Medulla oblongata (tissue), 1 donor: ENCODE measurements around the gene DSCAML1.

ENCODE experiments used
- DNase-seq: peaks from one replicate; pipeline ENCODE4 v3.0.0-alpha.2; 2015; ENCODE audit errors: extremely low spot score

Gene DSCAML1

GRCh38 chr11:117585631-117586030, 211.4 kb downstream of the DSCAML1 start:
- no peak for DNase-seq

- DNase-seq: no peak
These were observed 212.8 kb downstream of the DSCAML1 start for GRCh38 chr11:117584056-117584830.

GRCh38 chr11:117583063-117583801, 213.8 kb downstream of the DSCAML1 start:
- peak; percentile 49 for DNase-seq

- no peak for DNase-seq
These were observed 214.6 kb downstream of the DSCAML1 start for GRCh38 chr11:117582433-117582832.

DNA sequence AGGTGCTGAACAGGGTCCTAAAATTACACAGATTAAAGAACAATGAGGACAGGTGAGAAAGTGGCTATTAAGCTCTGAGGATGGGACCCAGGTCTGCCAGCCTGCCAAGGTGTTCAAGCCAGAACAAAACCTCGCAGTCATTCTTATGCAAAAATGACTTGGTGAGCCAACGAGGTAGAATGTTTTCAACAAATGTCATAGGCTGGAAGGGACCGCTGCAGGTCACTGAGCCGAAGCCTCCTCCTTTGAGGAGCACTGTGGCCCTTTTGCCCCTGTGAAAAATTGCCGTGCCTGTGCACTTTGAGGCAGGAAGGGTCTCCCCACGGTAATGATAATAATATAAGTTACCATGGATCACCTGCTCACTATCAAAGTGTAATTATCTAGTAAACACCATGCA, 216.2 kb downstream of the DSCAML1 start:
- DNase-seq: no peak

DNA sequence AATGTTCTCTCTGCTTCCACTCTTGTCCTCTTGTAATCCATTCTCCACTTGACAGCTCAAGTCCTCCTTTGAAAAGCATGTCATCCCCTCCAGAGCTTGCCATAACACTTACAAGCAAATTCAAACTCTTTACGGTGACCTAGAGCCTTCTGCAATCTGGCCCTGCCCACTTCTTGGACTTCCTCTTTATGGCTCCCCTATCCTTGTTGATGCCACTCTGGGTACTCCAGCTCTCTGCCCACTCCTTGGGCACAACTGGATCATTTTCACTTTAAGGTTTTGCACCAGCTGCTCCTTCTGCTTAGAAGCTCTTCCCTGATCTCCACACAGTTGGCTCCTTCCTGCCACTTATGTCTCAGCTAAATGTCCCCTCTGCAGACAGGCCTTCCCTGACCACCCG, 217.9 kb downstream of the DSCAML1 start:
- DNase-seq: no peak

DNA sequence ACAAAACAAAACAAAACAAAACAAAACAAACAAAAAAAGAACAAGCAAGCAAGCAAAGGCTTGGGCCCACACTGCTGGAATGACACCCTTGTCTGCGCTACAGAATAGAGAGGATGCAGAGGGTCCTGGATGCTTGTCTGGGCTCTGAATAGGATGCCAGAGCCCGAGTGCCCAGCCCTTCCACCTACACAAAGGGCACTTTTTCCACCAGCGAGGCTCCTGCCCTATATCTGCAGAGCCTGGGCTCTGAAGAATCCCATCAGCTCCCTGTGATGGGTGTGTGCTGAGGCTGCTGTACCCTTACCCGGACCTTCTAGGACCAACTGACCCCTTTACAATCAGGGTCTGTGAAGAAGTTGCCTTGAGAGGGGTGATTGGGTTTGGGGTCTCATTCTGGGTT, 221.2 kb downstream of the DSCAML1 start:
- no peak for DNase-seq

- DNase-seq: no peak
These were observed 222.5 kb downstream of the DSCAML1 start for GRCh38 chr11:117574551-117574950.

GRCh38 chr11:117573326-117573725, 223.7 kb downstream of the DSCAML1 start:
- no peak for DNase-seq

- no peak for DNase-seq
These were observed 224.3 kb downstream of the DSCAML1 start for GRCh38 chr11:117572671-117573070.

GRCh38 chr11:117572129-117572528, 224.9 kb downstream of the DSCAML1 start:
- no peak for DNase-seq

- DNase-seq: peak; percentile 46
These were observed 226.3 kb downstream of the DSCAML1 start for GRCh38 chr11:117570701-117571100.

DNA sequence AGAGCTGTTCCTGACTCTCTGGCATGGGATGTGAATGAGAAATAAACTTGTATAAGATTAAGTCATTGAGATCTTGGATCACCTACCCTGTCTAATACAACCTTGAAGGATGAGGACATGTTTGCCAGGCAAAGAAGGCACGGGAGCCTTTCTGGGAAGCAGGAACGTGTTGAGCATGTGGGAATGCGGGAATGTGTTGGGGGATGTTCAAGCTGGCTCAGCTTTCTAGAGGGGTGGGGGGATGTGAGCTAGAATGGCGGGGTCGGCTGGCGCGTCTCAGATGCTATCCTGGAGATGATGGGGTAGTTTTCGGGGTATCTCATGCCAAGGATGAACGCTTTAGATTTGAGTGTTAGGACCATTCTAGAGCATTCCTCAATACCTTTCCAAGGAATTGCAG, 227.1 kb downstream of the DSCAML1 start:
- DNase-seq: no peak

DNA sequence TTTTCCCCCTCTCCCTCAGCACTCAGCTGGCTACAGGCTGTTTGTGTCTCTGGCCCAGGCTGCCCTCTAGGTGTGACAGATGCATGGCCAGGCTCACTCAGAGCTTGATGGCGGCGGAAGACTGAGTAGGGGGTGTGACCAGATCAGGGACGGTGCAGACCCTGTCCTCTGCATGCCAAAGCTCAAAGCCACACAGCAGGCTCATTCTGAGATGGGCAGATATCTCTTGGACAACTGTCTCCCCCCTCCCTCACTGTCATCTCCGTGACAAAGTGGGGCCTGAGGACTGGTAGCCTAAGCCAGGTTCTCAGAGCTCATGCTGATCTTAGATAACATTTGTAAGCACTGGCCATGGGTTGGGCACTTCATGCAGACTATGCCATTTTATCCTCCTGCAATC, 231.3 kb downstream of the DSCAML1 start:
- no peak for DNase-seq

DNA sequence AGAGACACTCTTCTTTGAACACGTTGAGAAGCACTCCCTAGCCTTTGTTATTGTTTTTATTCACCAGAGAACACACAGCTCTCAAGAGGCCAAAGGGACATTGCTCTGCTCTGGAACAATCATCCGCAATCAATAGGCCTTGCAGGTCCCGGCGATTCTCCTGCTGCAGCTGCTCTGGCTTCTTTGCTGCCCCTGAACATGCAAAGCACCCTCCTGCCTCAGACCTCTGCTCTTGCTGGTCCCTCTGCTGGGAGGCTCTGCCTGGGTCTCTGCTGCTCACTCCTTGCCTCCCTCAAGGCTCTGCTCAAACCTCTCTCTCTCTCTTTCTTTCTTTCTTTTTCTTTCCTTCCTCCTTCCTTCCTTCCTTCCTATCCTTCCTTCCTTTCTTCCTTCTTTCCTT, 232.7 kb downstream of the DSCAML1 start:
- no peak for DNase-seq

DNA sequence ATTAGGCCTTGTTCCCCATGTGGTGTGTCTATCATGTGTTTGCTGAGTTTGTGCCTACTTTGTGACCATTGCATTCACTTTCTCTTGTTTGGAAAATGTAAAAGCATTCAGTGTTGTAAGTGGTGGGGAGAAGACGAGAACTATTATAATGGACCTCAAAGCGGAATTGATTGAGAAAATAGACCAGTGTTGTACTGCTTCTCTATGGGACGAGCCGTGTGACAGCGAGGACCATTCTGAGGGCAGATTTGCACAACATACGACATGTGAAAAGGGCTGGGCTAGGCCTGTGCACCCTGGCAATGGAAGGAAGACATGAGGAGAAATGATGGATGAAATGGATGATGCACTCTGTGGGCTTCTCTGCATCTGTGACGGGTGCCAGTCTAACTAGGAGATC, 233.5 kb downstream of the DSCAML1 start:
- peak; percentile 60 for DNase-seq

DNA sequence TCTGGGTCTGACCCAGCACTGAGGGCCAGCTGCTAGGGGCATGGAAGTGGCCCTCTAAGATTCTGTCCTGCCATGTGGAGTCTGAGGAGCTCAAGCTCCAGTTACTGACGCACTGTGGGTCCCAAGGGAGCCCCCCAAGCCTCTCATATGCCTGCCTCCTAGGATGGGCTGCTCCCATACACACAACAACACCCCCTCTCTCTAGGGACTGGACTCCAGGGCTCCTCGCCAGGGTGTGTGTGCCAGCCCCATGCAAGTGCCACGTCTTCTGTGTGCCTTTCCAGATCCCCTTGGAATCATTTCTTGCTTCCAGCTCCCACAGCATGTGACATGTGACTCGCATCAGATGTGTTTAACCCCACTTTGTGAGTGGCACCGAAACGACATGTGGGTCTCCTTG, 234.9 kb downstream of the DSCAML1 start:
- DNase-seq: no peak

DNA sequence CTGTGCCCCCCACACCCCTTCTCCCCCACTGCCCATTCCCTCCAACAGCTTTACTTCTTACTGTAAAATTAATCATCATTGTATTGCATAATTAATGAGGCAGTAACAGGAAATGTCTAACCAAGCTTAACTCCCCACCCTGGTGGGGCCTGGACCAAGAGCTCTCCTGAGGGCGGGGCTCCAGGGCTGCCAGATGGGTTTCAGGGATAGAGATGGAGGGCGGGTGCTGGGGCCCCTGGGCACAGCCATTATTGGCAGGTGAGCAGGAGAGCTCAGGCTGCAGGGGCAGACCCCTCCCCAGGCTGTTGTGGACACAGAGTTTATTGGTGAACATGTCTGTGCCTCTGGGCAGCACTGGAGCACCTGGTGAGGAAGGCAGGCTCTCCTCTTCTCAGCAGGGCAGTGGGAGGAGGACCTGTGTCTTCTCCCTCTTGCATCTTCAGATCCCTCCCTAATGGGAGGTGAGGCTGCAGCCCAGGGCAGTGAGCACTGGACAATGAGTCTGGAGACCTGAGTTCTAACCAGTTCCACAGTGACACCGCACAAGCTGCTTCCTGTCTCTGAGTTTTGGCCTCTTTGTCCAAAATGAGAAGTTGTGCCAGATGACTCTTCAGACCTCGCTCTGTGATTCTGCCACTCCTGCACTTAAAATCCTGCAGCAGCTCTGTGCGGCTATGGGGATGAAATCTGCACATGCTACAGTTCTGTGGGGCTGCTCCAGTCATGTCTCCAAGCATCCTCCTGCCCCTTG, 236.1 kb downstream of the DSCAML1 start:
- no peak for DNase-seq

- no peak for DNase-seq
These were observed 237.3 kb downstream of the DSCAML1 start for GRCh38 chr11:117559698-117560097.

DNA sequence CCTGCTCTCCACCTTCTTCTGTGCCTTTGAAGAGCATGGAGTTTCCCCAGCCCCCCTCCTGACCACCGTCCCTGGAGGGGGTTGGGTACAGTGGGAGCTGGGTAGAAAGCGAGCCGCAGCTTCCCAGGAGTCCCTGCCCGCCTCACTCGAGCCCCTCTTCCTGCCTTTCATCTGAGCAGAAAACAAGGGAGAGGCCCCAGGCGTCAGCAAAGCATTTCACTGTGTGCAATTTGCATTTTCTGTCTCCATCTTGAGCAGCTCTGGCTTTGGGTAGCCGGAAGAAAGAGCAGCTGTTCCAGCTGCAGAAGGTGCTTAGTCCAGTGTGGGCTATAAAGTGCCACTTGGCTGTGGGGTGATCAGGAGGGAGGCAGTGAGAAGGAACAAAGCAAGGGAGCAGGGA, 239.7 kb downstream of the DSCAML1 start:
- no peak for DNase-seq

DNA sequence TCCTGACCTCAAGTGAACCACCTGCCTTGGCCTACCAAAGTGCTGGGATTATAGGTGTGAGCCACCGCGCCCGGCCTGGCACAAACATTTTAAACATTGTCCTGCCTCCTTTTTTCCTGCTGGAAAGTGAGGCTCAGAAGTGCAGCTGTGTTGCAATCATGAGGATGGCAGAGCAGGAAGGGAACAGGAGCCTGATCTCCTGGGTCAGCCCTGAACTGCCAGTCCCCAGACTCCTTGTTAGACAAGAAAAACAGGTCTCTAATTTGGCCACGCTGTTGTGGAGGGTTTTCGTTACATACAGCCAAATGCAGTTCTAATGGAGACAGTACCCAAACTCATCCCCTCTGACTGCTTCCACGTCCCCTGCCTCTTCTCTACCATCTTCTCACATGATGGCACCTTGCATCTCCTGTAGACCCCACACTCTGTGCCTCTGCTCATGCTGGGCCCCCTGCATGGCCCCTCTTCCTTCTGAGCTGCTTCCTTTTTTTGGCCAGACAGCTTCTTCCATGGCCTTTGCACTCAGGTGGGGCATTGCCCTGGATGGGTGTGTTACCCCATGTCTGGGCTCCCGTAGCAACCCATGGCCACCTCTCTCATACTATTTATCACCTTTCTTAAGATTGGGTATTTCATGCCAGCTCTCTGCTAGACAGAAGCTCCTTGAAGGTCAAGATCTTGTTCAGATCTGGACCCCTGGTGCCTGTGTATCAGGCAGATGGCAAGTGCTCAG, 242.2 kb downstream of the DSCAML1 start:
- DNase-seq: no peak

- DNase-seq: no peak
These were observed 244.4 kb downstream of the DSCAML1 start for GRCh38 chr11:117552626-117553025.
